ENCODE data around the gene DDX19B. TPM values are rescaled to one million over a fixed set of nuclear protein-coding genes. Genes with fewer than 3 reads are reported as not detected.
A peak's percentile ranks its signal among the peaks of the same experiment; 100 is the strongest.

DDX19B gene
- total and polyA plus RNA-seq, 9 of the 15 experiments (the other 6 are each of a cell fraction or from before 2014, with no cell fraction given) = 7.0 to 32.9 (median 19.3) TPM

DNA sequence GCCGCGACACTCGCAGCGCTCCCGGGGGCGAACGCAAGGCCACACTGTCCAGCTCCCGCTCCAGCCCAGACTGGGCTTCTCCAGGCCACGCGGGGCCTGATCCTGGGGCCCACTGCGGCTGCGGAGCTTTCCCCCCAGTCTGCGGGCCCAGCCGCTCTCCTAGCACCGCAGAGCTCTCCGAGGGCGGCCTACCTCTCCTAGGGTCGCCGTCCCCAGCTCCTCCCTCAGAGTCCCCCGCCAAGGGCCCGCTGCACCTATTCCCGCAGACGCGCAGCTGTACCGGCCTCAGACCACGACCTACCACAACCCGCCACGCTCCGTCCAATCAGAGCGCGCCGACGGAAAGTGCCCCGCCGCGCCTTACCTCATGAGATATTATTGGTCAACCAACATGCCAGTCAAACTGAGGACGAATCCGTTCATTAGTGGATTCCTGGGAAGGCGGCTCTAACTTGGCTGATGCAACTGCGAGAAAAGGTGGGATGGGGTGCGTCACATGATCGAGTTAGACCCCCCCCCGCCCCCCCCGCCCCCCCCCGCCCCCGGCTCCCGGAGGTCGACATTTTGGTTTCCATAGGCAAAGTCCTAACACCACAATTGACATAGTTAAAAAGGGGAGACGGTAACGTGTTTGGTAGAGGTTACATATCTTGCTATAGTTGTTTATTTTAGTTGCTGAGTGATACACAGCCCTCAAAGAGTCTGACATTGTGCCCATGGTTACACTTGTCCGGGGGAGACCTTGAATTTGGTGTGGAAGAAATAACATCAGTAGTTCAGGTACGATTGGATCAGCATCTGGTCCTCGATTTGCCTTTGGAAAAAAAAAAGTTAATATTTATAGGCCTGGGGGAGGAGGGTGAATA, 9.5 kb upstream of the DDX19B start, which contains the start of gene AARS1:
Gene AARS1, minus strand, starts transcription at position 278 of the 866 bp plus-strand sequence. CDS start 6,743 bp downstream, outside the sequence.
- ATAC-seq = peak; percentile 98
- TF ChIP-seq ZNF212 (CRISPR knock-in tag; IDR thresholded peaks at IDR 0.05) (no peak), YY1 (IDR thresholded peaks at IDR 0.05; ENCODE audit: borderline replicate concordance in 1 of 3, control insufficient read depth in 1 of 3, extremely low read depth in 1 of 3, insufficient read depth in 3 of 3, insufficient read length in 1 of 3, insufficient replicate concordance in 2 of 3, low read depth in 1 of 3, low read length in 2 of 3) (peak in 2 of 3 experiments; percentile 58 to 76), MEIS2 (IDR thresholded peaks at IDR 0.05; ENCODE audit: partially characterized antibody) (peak; percentile 31), NR4A1 (CRISPR knock-in tag; IDR thresholded peaks at IDR 0.05) (0 out of 2 replicates have a peak, but pooled peaks have one; percentile 59), NR4A1 (tag; IDR thresholded peaks at IDR 0.05) (peak; percentile 31; the same call in 1 of the 2 replicates), E2F3 (CRISPR knock-in tag; IDR thresholded peaks at IDR 0.05) (peak; percentile 64; the same call in 1 of the 2 replicates), FOS (IDR thresholded peaks at IDR 0.05; ENCODE audit: extremely low read depth, insufficient read length) (peak; percentile 99), CREB1 (IDR thresholded peaks at IDR 0.05) (peak; percentile 80), CREB1 (CRISPR knock-in tag; IDR thresholded peaks at IDR 0.05) (peak; percentile 80), RFX1 (IDR thresholded peaks at IDR 0.05) (no peak; the same call in 1 of the 2 replicates), MAFF (IDR thresholded peaks at IDR 0.05; ENCODE audit: low read length) (no peak), BRCA1 (IDR thresholded peaks at IDR 0.05) (no peak), BRCA1 (CRISPR knock-in tag; IDR thresholded peaks at IDR 0.05) (no peak), ZNF408 (CRISPR knock-in tag; IDR thresholded peaks at IDR 0.05; ENCODE audit: low read depth) (no peak), SMARCE1 (IDR thresholded peaks at IDR 0.05) (no peak), ZNF551 (CRISPR knock-in tag; IDR thresholded peaks at IDR 0.05) (no peak), NFE2 (IDR thresholded peaks at IDR 0.05; ENCODE audit: low read depth) (no peak), SLC30A9 (CRISPR knock-in tag; IDR thresholded peaks at IDR 0.05) (no peak), FOXP1 (CRISPR knock-in tag; IDR thresholded peaks at IDR 0.05) (peak; percentile 73; the same call in 1 of the 2 replicates)
- TF ChIP-seq, protein P1, sequence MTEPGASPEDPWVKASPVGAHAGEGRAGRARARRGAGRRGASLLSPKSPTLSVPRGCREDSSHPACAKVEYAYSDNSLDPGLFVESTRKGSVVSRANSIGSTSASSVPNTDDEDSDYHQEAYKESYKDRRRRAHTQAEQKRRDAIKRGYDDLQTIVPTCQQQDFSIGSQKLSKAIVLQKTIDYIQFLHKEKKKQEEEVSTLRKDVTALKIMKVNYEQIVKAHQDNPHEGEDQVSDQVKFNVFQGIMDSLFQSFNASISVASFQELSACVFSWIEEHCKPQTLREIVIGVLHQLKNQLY (CRISPR knock-in tag; conservative IDR thresholded peaks at IDR 0.05) = 0 out of 4 replicates have a peak, but pooled peaks of 1 of the 2 experiments have one; percentile 75
- TF ChIP-seq, protein P2, sequence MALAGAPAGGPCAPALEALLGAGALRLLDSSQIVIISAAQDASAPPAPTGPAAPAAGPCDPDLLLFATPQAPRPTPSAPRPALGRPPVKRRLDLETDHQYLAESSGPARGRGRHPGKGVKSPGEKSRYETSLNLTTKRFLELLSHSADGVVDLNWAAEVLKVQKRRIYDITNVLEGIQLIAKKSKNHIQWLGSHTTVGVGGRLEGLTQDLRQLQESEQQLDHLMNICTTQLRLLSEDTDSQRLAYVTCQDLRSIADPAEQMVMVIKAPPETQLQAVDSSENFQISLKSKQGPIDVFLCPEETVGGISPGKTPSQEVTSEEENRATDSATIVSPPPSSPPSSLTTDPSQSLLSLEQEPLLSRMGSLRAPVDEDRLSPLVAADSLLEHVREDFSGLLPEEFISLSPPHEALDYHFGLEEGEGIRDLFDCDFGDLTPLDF (CRISPR knock-in tag; IDR thresholded peaks at IDR 0.05) = peak; percentile 92

More for the DNA sequence above, 9.5 kb upstream of the DDX19B start, which contains the start of gene AARS1:
- Histone ChIP-seq H3K9me1 (ENCODE audit: control insufficient read depth, insufficient read depth, low read length) (peaks cover 4% of the 10 kb centered on the region), H3K79me2 (ENCODE audit: control insufficient read depth, insufficient read depth, low read length) (peaks cover 54% of the 10 kb centered on the region), H3K9ac (ENCODE audit: insufficient read depth in 1 of 2, low read depth in 2 of 2, low read length in 2 of 2) (peak within 1 kb of the TSS; percentile 96 to 100), H3K4me3 (peak within 1 kb of the TSS; percentile 96), H3K4me1 (replicated peaks in 1 of 2; ENCODE audit: control insufficient read depth in 2 of 2, insufficient read depth in 2 of 2, low read length in 2 of 2) (peaks cover 9 to 12% of the 10 kb centered on the region in 2 experiments), H3K9me3 (replicated peaks; ENCODE audit: control insufficient read depth, insufficient read depth, low read depth, low read length) (peaks cover 3% of the 10 kb centered on the region; the same call in 1 of the 2 replicates), H3K4me2 (ENCODE audit: insufficient read depth, low read length) (peak within 1 kb of the TSS; percentile 100), H4K20me1 (replicated peaks; ENCODE audit: control insufficient read depth, insufficient read depth, low read length) (peaks cover 7% of the 10 kb centered on the region; the same call in 1 of the 2 replicates), H3K27me3 (ENCODE audit: control insufficient read depth in 2 of 2, insufficient read depth in 2 of 2, low read length in 2 of 2) (no peaks in the 10 kb centered on the region), H3K27ac (ENCODE audit: extremely low read depth, low read depth, low read length) (peak within 1 kb of the TSS; percentile 100), H3K36me3 (ENCODE audit: control insufficient read depth, insufficient read depth, low read length) (peaks cover 21% of the 10 kb centered on the region), H2AFZ (ENCODE audit: low read depth, low read length) (peak within 1 kb of the TSS; percentile 97)
- in situ Hi-C loops (cut with MboI) = no loop called here
- 1% methylated on average over 48 of the region's 53 CpGs for WGBS (ENCODE audit: insufficient coverage, low coverage, missing lambda C conversion rate)
- peak; percentile 97 to 100 (median 98) for DNase-seq (ENCODE audit: extremely low read depth in 1 of 4, low spot score in 3 of 4)
- no TSS peak for BruUV-seq (replicated peaks)
- CTCF ChIA-PET (ENCODE audit: low intra/inter-chr PET ratio) = no interaction called here
- FAIRE-seq = peak; percentile 90
- POLR2A ChIA-PET = interaction anchor here (0.6 to 2.9 kb wide), 26 partner anchors 9 to 1804 kb away, joined by 3 to 38 read pairs (median 3); partner anchors contain the start of genes DDX19A, DDX19B, DHX38 and EXOSC6
- intact Hi-C loops (cut with micrococcal nuclease) = loop anchor here (2.0 to 10.0 kb wide), 2 partner anchors 57 to 235 kb away; partner anchors contain the start of genes COG4, DDX19A and SF3B3

Measured in K562 (cell line).